ENCODE measurements around the gene TMEM43.

GRCh38 chr3:14159426-14159825 is 34.6 kb downstream of the TMEM43 start:
- TF ChIP-seq CTCF (IDR thresholded peaks at IDR 0.05; ENCODE audit: poor library complexity) (no peak), EZH2 (IDR thresholded peaks at IDR 0.05; ENCODE audit: borderline replicate concordance) (no peak), EZH2phosphoT487 (IDR thresholded peaks at IDR 0.05; ENCODE audit: low read depth, severe bottlenecking, unreplicated experiment) (no peak)

Measured in hepatocyte (in vitro differentiated cells).